IMR-90 (cell line): ENCODE data around the gene DNM3.

Experiments used
- CHD1 ChIP-seq: IDR thresholded peaks from 2 replicates; pipeline ENCODE4 v1.6.1; 2012; ENCODE audit warnings: low read depth, low read length, improper control_type of control experiment
- CTCF ChIP-seq: conservative IDR thresholded peaks from 2 replicates; pipeline ENCODE4 v1.5.1; 2012; ENCODE audit warnings: mild to moderate bottlenecking, low read depth, low read length, improper control_type of control experiment
- FOS ChIP-seq: fragments of 150-350 bp; IDR thresholded peaks from 2 replicates; pipeline ENCODE4 v1.6.1; 2016; ENCODE audit warnings: low read depth, low read length
- MAFK ChIP-seq: IDR thresholded peaks from 2 replicates; pipeline ENCODE4 v1.6.1; 2012; ENCODE audit warnings: low read depth, low read length, improper control_type of control experiment
- MXI1 ChIP-seq: IDR thresholded peaks from 2 replicates; pipeline ENCODE4 v1.6.1; 2012; ENCODE audit warnings: low read depth, mild to moderate bottlenecking, low read length, moderate library complexity, borderline replicate concordance
- POLR2A ChIP-seq: IDR thresholded peaks from 2 replicates; pipeline ENCODE4 v1.6.1; 2012; ENCODE audit warnings: mild to moderate bottlenecking, low read depth, low read length
- SMC3 ChIP-seq: fragments of 150-350 bp; IDR thresholded peaks from 2 replicates; pipeline ENCODE4 v1.6.1; 2016; ENCODE audit warnings: low read depth, mild to moderate bottlenecking, antibody characterized with exemption, low read length, moderate library complexity

- TF ChIP-seq CTCF: no peak
- no peak for TF ChIP-seq CHD1
- no peak for TF ChIP-seq POLR2A
- no peak for TF ChIP-seq FOS
- TF ChIP-seq MAFK: no peak
- TF ChIP-seq MXI1: no peak
- no peak for TF ChIP-seq SMC3
These were observed 58.5 kb downstream of the DNM3 start for GRCh38 chr1:171899838-171900237.
